ENCODE measurements around the gene RFX4. TPM values are rescaled to one million over a fixed set of nuclear protein-coding genes. Genes with fewer than 3 reads are reported as not detected.

Gene RFX4
- total and polyA plus RNA-seq, 12 donors: 0.01 to 0.11 (median 0.11) TPM; not detected in 9

GRCh38 chr12:106744600-106744999 is 161.8 kb downstream of the RFX4 start:
- Histone ChIP-seq H3K27ac (no peak overlapping the region), H3K27me3 (peaks cover 0 to 17% (median 0%) of the 10 kb centered on the region in 7 donors), H3K9me3 (no peaks in the 10 kb centered on the region), H3K4me1 (peaks cover 0 to 14% (median 8%) of the 10 kb centered on the region in 9 donors), H3K36me3 (no peaks in the 10 kb centered on the region), H3K4me3 (no peak overlapping the region)
- ATAC-seq (no peak), DNase-seq (no peak)
- no peak for TF ChIP-seq CTCF (IDR thresholded peaks at IDR 0.05)
- 85 to 86% methylated on average over 6 of the region's 6 CpGs for WGBS, 2 donors
- intact Hi-C loops (cut with DNase I): no loop called here

- peaks cover 0 to 17% (median 0%) of the 10 kb centered on the region in 7 donors for H3K27me3 ChIP-seq
- 81 to 82% methylated on average over 4 of the region's 4 CpGs for WGBS, 2 donors
- H3K27ac ChIP-seq: no peak overlapping the region
- DNase-seq (no peak), ATAC-seq (no peak)
- intact Hi-C loops (cut with DNase I): no loop called here
- no peak overlapping the region for H3K4me3 ChIP-seq
- TF ChIP-seq CTCF (IDR thresholded peaks at IDR 0.05): no peak
- H3K4me1 ChIP-seq: peaks cover 0 to 7% (median 4%) of the 10 kb centered on the region in 9 donors
- H3K36me3 ChIP-seq: no peaks in the 10 kb centered on the region
- H3K9me3 ChIP-seq: no peaks in the 10 kb centered on the region
These were observed 162.5 kb downstream of the RFX4 start for GRCh38 chr12:106745181-106745745.

- Histone ChIP-seq H3K4me1 (no peaks in the 10 kb centered on the region), H3K27ac (no peak overlapping the region), H3K9me3 (no peaks in the 10 kb centered on the region), H3K27me3 (peaks cover 0 to 16% (median 0%) of the 10 kb centered on the region in 7 donors), H3K4me3 (no peak overlapping the region), H3K36me3 (no peaks in the 10 kb centered on the region)
- intact Hi-C loops (cut with DNase I): no loop called here
- no peak for TF ChIP-seq CTCF (IDR thresholded peaks at IDR 0.05)
- ATAC-seq: no peak
- DNase-seq: no peak
- WGBS, 2 donors: 86 to 94% methylated on average over 3 of the region's 3 CpGs
These were observed 165.2 kb downstream of the RFX4 start for GRCh38 chr12:106747973-106748436.

DNA sequence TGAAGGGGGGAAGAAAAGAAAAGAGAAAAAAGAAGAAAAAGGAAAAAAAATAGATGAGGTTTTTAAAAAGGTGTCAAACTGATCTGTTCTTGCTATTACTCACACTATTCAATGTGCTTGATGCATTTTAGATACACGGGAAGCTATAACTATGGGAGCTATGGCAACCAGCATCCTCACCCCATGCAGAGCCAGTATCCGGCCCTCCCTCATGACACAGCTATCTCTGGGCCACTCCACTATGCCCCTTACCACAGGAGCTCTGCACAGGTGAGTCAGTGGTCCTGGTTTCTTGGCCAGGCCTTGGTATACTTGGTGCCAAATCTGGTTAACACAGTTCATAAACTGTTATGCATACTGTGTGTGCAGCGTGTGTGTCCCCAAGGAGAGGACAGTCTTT is 167.7 kb downstream of the RFX4 start:
- no peaks in the 10 kb centered on the region for H3K9me3 ChIP-seq
- DNase-seq: no peak
- H3K4me1 ChIP-seq: no peaks in the 10 kb centered on the region
- no peak for ATAC-seq
- H3K4me3 ChIP-seq: no peak overlapping the region
- H3K27me3 ChIP-seq: no peaks in the 10 kb centered on the region
- no peak overlapping the region for H3K27ac ChIP-seq
- TF ChIP-seq CTCF (IDR thresholded peaks at IDR 0.05): no peak
- intact Hi-C loops (cut with DNase I): no loop called here
- H3K36me3 ChIP-seq: no peaks in the 10 kb centered on the region
- WGBS, 2 donors: 81% methylated on average over 3 of the region's 3 CpGs
